ENCODE results near the gene PANX2.
"Not testable (repeated sequence)": the region's sequence is repeated elsewhere in the genome, so short reads cannot be mapped to it uniquely, and the experiment has no call there.

The PANX2 gene, protein sequence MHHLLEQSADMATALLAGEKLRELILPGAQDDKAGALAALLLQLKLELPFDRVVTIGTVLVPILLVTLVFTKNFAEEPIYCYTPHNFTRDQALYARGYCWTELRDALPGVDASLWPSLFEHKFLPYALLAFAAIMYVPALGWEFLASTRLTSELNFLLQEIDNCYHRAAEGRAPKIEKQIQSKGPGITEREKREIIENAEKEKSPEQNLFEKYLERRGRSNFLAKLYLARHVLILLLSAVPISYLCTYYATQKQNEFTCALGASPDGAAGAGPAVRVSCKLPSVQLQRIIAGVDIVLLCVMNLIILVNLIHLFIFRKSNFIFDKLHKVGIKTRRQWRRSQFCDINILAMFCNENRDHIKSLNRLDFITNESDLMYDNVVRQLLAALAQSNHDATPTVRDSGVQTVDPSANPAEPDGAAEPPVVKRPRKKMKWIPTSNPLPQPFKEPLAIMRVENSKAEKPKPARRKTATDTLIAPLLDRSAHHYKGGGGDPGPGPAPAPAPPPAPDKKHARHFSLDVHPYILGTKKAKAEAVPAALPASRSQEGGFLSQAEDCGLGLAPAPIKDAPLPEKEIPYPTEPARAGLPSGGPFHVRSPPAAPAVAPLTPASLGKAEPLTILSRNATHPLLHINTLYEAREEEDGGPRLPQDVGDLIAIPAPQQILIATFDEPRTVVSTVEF

GRCh38 chr22:50170453-50171318, at the start of gene PANX2:
Gene PANX2, plus strand, starts transcription at chr22:50170731. Its CDS starts 0 bp downstream, at chr22:50170731.
- no peaks in the 10 kb centered on the region for H3K9me3 Mint-ChIP-seq
- peaks cover 2% of the 10 kb centered on the region for H3K36me3 Mint-ChIP-seq
- H3K27me3 Mint-ChIP-seq = peaks cover 82% of the 10 kb centered on the region
- no peak for DNase-seq
- no peak within 1 kb of the TSS for H3K27ac Mint-ChIP-seq
- CTCF ChIA-PET = no interaction called here
- peaks cover 4% of the 10 kb centered on the region for H3K4me1 Mint-ChIP-seq
- H3K4me3 Mint-ChIP-seq = peak within 1 kb of the TSS; percentile 69

- Mint-ChIP-seq H3K27me3 (peaks cover 54% of the 10 kb centered on the region), H3K9me3 (peaks cover 12% of the 10 kb centered on the region), H3K36me3 (peaks cover 4% of the 10 kb centered on the region), H3K27ac (no peak overlapping the region), H3K4me3 (no peak overlapping the region), H3K4me1 (no peaks in the 10 kb centered on the region)
- no peak for DNase-seq
- CTCF ChIA-PET = no interaction called here
Measured at GRCh38 chr22:50121202-50121740, 49.3 kb upstream of the PANX2 start.

GRCh38 chr22:50123119-50123518, 47.4 kb upstream of the PANX2 start:
- Mint-ChIP-seq H3K9me3 (peaks cover 12% of the 10 kb centered on the region), H3K4me1 (no peaks in the 10 kb centered on the region), H3K27ac (no peak overlapping the region), H3K4me3 (no peak overlapping the region), H3K36me3 (peaks cover 4% of the 10 kb centered on the region), H3K27me3 (peaks cover 58% of the 10 kb centered on the region)
- CTCF ChIA-PET = no interaction called here
- DNase-seq = no peak

DNA sequence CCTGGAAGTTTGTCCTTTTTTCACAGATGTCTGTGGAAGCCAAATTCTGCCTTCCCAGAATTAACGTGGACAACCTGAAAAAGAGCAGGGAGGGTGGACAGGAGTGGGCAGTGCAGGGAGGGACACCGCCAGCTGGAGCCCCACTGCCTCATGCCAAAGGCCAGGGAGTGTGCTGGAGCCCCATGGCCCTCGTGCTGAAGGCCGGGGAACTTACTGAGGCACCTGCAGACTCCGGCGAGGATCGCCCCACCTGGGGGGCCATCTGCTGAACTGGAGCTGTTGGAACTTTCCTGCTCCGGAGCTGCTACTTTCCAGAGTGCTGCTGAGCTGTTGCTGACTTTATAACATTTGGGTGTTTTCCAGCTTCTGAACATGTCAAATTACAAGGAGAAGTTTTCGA, 45.5 kb upstream of the PANX2 start:
- DNase-seq = no peak
- Mint-ChIP-seq H3K4me1 (no peaks in the 10 kb centered on the region), H3K9me3 (peaks cover 12% of the 10 kb centered on the region), H3K27ac (no peak overlapping the region), H3K36me3 (peaks cover 4% of the 10 kb centered on the region), H3K27me3 (peaks cover 40% of the 10 kb centered on the region), H3K4me3 (no peak overlapping the region)
- CTCF ChIA-PET = no interaction called here

- H3K27me3 Mint-ChIP-seq = peaks cover 40% of the 10 kb centered on the region
- no peaks in the 10 kb centered on the region for H3K36me3 Mint-ChIP-seq
- no peaks in the 10 kb centered on the region for H3K4me1 Mint-ChIP-seq
- DNase-seq = no peak
- H3K4me3 Mint-ChIP-seq = no peak overlapping the region
- H3K27ac Mint-ChIP-seq = no peak overlapping the region
- H3K9me3 Mint-ChIP-seq = peaks cover 2% of the 10 kb centered on the region
- CTCF ChIA-PET = no interaction called here
Measured at GRCh38 chr22:50129121-50129736, 41.3 kb upstream of the PANX2 start.

- CTCF ChIA-PET = no interaction called here
- H3K27me3 Mint-ChIP-seq = peaks cover 39% of the 10 kb centered on the region
- H3K9me3 Mint-ChIP-seq = no peaks in the 10 kb centered on the region
- H3K27ac Mint-ChIP-seq = no peak overlapping the region
- no peak for DNase-seq
- no peaks in the 10 kb centered on the region for H3K36me3 Mint-ChIP-seq
- H3K4me3 Mint-ChIP-seq = no peak overlapping the region
- H3K4me1 Mint-ChIP-seq = no peaks in the 10 kb centered on the region
Measured at GRCh38 chr22:50131894-50132293, 38.6 kb upstream of the PANX2 start.

GRCh38 chr22:50134481-50134880, 36.0 kb upstream of the PANX2 start:
- DNase-seq = no peak
- CTCF ChIA-PET = no interaction called here
- peaks cover 44% of the 10 kb centered on the region for H3K27me3 Mint-ChIP-seq
- no peaks in the 10 kb centered on the region for H3K4me1 Mint-ChIP-seq
- no peak overlapping the region for H3K27ac Mint-ChIP-seq
- H3K36me3 Mint-ChIP-seq = no peaks in the 10 kb centered on the region
- no peak overlapping the region for H3K4me3 Mint-ChIP-seq
- H3K9me3 Mint-ChIP-seq = no peaks in the 10 kb centered on the region

DNA sequence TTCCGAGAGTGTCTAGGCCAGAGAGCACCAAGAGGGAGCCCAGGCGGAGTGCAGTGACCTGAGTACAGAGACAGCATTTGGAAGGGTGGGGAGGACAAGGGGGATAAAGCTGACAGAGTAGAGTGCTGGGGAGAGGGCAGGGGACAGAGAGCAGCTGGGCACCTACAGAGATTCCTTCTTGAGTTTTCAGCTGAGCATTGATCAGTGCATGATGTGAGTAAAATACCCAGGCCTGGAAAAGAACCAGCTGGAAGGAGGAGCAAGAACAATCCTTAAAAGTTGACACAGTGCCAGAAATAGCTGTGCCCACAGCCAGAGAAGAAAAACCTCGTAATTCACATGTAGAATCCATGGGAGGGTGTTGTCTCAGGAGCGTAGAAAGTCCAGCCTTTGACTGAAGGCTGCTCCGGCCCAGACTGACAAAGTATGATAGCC, 33.9 kb upstream of the PANX2 start:
- Mint-ChIP-seq H3K27ac (no peak overlapping the region), H3K4me3 (no peak overlapping the region), H3K4me1 (peaks cover 3% of the 10 kb centered on the region), H3K9me3 (no peaks in the 10 kb centered on the region), H3K27me3 (peaks cover 40% of the 10 kb centered on the region), H3K36me3 (no peaks in the 10 kb centered on the region)
- CTCF ChIA-PET = interaction anchor here (0.6 kb wide), 1 partner anchor 555 kb away, joined by 3 read pairs; no protein-coding TSS in a partner anchor
- no peak for DNase-seq

DNA sequence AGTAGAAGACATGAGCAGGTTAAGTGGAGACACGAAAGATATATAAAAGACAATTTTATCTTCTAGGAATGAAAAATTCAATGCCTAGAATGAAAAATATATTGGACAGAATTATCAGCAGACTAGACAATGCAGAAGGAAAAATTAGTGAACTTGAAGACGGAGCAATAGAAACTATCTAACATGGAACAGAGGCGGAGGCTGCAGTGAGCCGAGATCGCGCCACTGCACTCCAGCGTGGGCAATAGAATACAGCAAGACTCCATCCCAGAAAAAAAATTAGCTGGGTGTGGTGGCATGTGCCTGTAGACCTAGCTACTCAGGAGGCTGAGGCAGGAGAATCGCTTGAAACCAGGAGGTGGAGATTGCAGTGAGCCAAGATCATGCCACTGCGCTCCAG, 33.3 kb upstream of the PANX2 start:
- H3K9me3 Mint-ChIP-seq, H3K4me1 Mint-ChIP-seq, H3K27ac Mint-ChIP-seq, DNase-seq, H3K36me3 Mint-ChIP-seq, CTCF ChIA-PET, H3K4me3 Mint-ChIP-seq: not testable (repeated sequence)
- peaks cover 41% of the 10 kb centered on the region for H3K27me3 Mint-ChIP-seq

GRCh38 chr22:50138041-50138440, 32.5 kb upstream of the PANX2 start:
- Mint-ChIP-seq H3K9me3 (no peaks in the 10 kb centered on the region), H3K27ac (no peak overlapping the region), H3K36me3 (no peaks in the 10 kb centered on the region), H3K4me1 (peaks cover 3% of the 10 kb centered on the region), H3K27me3 (peaks cover 46% of the 10 kb centered on the region), H3K4me3 (no peak overlapping the region)
- DNase-seq = no peak
- CTCF ChIA-PET = no interaction called here

DNA sequence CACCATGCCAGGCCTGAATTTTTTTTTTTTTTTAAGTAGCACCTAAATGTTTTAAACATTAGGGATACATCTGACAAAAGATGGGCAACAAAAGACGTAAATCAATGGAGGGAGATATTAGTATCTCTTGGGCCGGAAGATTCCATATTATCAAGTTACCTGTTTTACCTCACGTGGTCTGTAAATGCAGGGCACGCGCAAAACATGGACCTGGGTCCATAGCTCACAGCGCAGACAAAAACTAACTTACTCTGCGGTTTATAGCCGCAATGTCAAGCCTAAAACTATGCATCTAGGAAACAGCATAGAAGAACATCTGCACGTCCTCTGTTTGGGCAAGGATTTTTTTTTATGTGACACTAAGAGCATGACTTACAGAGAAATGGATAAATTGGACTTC, 31.5 kb upstream of the PANX2 start:
- H3K4me3 Mint-ChIP-seq = no peak overlapping the region
- CTCF ChIA-PET = no interaction called here
- H3K36me3 Mint-ChIP-seq = no peaks in the 10 kb centered on the region
- H3K9me3 Mint-ChIP-seq = no peaks in the 10 kb centered on the region
- DNase-seq = no peak
- peaks cover 42% of the 10 kb centered on the region for H3K27me3 Mint-ChIP-seq
- no peak overlapping the region for H3K27ac Mint-ChIP-seq
- peaks cover 3% of the 10 kb centered on the region for H3K4me1 Mint-ChIP-seq

DNA sequence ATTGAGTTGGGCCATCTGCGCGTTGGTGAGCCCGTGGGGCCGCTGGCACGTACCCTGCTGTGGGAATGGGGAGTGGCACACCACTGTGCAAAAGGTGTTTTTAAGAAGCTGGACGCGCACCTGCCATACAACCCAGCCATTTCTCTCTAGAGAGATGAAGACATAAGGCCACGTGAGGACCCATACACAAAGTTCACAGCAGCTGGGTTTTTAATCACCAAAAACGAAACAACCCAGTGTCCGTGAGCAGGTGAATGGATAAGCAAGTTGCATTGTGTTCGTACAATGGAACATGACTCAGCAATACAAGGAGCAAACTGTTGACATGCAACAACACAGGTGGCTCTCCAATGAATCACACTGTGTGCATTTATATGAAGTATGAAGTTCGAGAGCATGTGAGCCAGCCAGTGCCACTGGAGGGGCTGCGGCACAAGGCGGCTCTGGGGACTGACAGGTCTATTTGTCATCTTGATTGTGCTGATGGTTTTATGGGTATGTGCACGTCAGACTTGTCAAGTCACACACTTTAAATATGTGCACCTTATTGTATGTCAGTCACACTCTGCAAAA, 30.6 kb upstream of the PANX2 start:
- H3K36me3 Mint-ChIP-seq = no peaks in the 10 kb centered on the region
- no peak for DNase-seq

DNA sequence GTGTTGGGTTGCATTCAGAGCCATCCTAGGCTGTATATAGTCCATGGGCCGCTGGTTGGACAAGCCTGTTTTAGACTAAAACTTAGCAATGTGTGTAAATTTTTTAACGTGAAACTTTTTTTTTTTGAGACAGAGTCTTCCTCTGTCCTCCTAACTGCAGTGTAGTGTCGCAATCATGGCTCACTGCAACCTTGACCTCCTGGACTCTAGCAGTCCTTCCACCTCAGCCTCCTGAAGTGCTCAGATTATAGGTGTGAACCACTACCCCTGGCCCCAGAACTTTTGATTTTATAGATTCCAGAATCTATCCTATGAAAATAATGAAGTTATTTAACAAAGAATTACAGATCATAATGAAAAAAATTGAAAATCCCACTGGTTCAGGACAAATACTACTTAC, 29.9 kb upstream of the PANX2 start:
- DNase-seq = no peak
- CTCF ChIA-PET = no interaction called here
- Mint-ChIP-seq H3K36me3 (no peaks in the 10 kb centered on the region), H3K27ac (no peak overlapping the region), H3K4me3 (no peak overlapping the region), H3K9me3 (no peaks in the 10 kb centered on the region), H3K27me3 (peaks cover 43% of the 10 kb centered on the region), H3K4me1 (peaks cover 3% of the 10 kb centered on the region)

More for the DNA sequence above, 30.6 kb upstream of the PANX2 start:
- peaks cover 42% of the 10 kb centered on the region for H3K27me3 Mint-ChIP-seq
- no peak overlapping the region for H3K27ac Mint-ChIP-seq
- no peaks in the 10 kb centered on the region for H3K9me3 Mint-ChIP-seq
- H3K4me1 Mint-ChIP-seq = peaks cover 3% of the 10 kb centered on the region
- CTCF ChIA-PET = no interaction called here
- no peak overlapping the region for H3K4me3 Mint-ChIP-seq
